Kidney epithelial cell (primary cell): Measurements from ENCODE around the gene MRPL28. TPM values are rescaled to one million over a fixed set of nuclear protein-coding genes. Genes with fewer than 3 reads are reported as not detected.

Source experiments
- DNase-seq: peaks from one replicate; pipeline ENCODE4 v3.0.0-alpha.2; 2010; ENCODE audit warnings: low read depth
- H3K27me3 ChIP-seq: 2 replicates; pipeline ENCODE4 v1.6.0; 2011; ENCODE audit warnings: low read length; ENCODE audit not compliant: control insufficient read depth, insufficient read depth
- H3K36me3 ChIP-seq: 2 replicates; pipeline ENCODE4 v1.5.1; 2011; ENCODE audit warnings: low read length; ENCODE audit not compliant: control insufficient read depth, insufficient read depth
- H3K4me3 ChIP-seq: 2 replicates; pipeline ENCODE4 v1.5.1; 2011; ENCODE audit warnings: low read depth, mild to moderate bottlenecking, control low read depth, low read length
- CTCF ChIP-seq: IDR thresholded peaks from 2 replicates; pipeline ENCODE4 v1.5.1; 2011; ENCODE audit warnings: mild to moderate bottlenecking, moderate library complexity, low read length, control low read depth, inconsistent platforms; ENCODE audit not compliant: insufficient read depth, poor library complexity, severe bottlenecking
- total RNA-seq: library from RNA; depleted of rRNA; stranded (reverse); fragments of >200 nt; gene quantifications from 2 replicates; pipeline ENCODE4 v1.2.3, GENCODE V29; 2015

The MRPL28 gene
- total RNA-seq, 1 donor from 2014 or later = 107 TPM

- H3K36me3 ChIP-seq = no peaks in the 10 kb centered on the region
- no peak for TF ChIP-seq CTCF
- H3K4me3 ChIP-seq = no peak overlapping the region
- no peak for DNase-seq
- H3K27me3 ChIP-seq = peaks cover under 1% of the 10 kb centered on the region
Observed at GRCh38 chr16:356741-357140, 13.6 kb downstream of the MRPL28 start.

- Histone ChIP-seq H3K36me3 (no peaks in the 10 kb centered on the region), H3K4me3 (no peak overlapping the region), H3K27me3 (no peaks in the 10 kb centered on the region)
- DNase-seq = no peak
- TF ChIP-seq CTCF = no peak
Observed at GRCh38 chr16:354971-355461, 15.3 kb downstream of the MRPL28 start.

GRCh38 chr16:354291-354881 is 16.0 kb downstream of the MRPL28 start:
- DNase-seq = no peak

GRCh38 chr16:353404-354290 is 16.7 kb downstream of the MRPL28 start:
- no peak for DNase-seq
- no peaks in the 10 kb centered on the region for H3K27me3 ChIP-seq
- peak overlapping the region; percentile 37 for H3K4me3 ChIP-seq
- no peak for TF ChIP-seq CTCF
- no peaks in the 10 kb centered on the region for H3K36me3 ChIP-seq

More at GRCh38 chr16:354291-354881, 16.0 kb downstream of the MRPL28 start:
- no peak for TF ChIP-seq CTCF
- Histone ChIP-seq H3K27me3 (no peaks in the 10 kb centered on the region), H3K4me3 (no peak overlapping the region), H3K36me3 (no peaks in the 10 kb centered on the region)

GRCh38 chr16:352547-353403 is 17.6 kb downstream of the MRPL28 start, which contains the start of gene AXIN1:
Gene AXIN1, minus strand, starts transcription at chr16:352723. Its CDS starts 5,698 bp downstream, at chr16:347025.
- DNase-seq = peak; percentile 76
- no peak for TF ChIP-seq CTCF
- Histone ChIP-seq H3K36me3 (no peaks in the 10 kb centered on the region), H3K27me3 (no peaks in the 10 kb centered on the region), H3K4me3 (peak within 1 kb of the TSS; percentile 66)
